ENCODE data around the gene DBR1.

The DBR1 gene

GRCh38 chr3:138119423-138119766 lies 55.3 kb downstream of the DBR1 start:
- no peak for DNase-seq

- DNase-seq = peak; percentile 70 to 76 (median 71)
These were observed 55.9 kb downstream of the DBR1 start for GRCh38 chr3:138118612-138119422.

- DNase-seq = peak; percentile 79 to 93 (median 87)
These were observed 59.4 kb downstream of the DBR1 start, which contains the start of gene DZIP1L for GRCh38 chr3:138114988-138115971. DZIP1L (minus strand) TSS chr3:138115608; CDS start chr3:138103971, 11,637 bp downstream.

GRCh38 chr3:138114431-138114918 lies 60.2 kb downstream of the DBR1 start:
- no peak for DNase-seq

- no peak for DNase-seq
These were observed 61.4 kb downstream of the DBR1 start for GRCh38 chr3:138113326-138113725.

GRCh38 chr3:138112362-138112761 lies 62.4 kb downstream of the DBR1 start:
- DNase-seq = no peak

All from suppressor macrophage treated with lipopolysaccharide for 1 hour (primary cell).